ENCODE measurements around the gene UGT1A4.

The UGT1A4 gene

DNA sequence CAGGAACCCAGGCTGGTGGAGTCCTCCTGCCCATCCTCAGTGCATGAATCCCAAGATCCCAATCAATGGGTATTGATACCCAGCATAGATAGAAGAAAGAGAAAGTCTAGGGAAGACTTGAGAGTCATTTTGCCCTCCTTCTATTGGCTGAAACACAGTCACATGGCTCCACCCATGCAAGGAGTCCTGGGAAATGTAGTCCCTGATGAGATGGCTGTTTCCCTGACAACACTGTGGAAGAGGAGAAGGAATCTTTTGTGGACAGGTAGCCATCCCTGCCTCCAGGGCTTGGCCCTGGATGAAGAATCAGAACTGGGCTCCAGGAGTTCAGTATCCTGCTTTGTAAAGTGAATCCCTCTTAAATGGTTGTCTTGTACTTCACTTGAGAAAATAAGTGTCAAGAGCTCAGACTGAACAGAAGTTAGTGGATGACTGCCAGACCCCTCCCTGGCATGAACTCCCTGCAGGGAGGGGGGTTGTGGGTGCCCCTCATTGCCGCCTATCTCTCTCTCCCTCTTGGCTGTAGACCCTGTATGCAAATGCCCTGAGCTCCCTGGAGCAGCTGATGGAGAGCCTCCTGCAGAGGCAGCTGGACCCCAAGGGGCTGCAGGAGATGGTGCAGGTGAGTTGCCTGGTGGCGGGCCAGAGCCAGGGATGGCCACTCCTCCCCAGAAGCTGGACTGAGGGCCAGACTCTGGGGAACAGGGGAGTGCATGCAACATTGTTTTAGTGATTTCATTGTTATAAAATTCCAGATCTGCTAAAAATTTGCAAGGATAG lies 95.7 kb downstream of the UGT1A4 start:
- no peaks in the 10 kb centered on the region for H3K27me3 ChIP-seq (ENCODE audit: control insufficient read depth, insufficient read depth, low read length)
- H3K27ac ChIP-seq (ENCODE audit: low read depth, low read length) = no peak overlapping the region
- no peaks in the 10 kb centered on the region for H3K4me1 ChIP-seq (ENCODE audit: control insufficient read depth, insufficient read depth, low read length)
- H3K4me3 ChIP-seq (ENCODE audit: low read length) = no peak overlapping the region
- no peak overlapping the region for H3K9ac ChIP-seq (ENCODE audit: low read length)
- no peaks in the 10 kb centered on the region for H3K36me3 ChIP-seq (ENCODE audit: control insufficient read depth, insufficient read depth, low read length)

DNA sequence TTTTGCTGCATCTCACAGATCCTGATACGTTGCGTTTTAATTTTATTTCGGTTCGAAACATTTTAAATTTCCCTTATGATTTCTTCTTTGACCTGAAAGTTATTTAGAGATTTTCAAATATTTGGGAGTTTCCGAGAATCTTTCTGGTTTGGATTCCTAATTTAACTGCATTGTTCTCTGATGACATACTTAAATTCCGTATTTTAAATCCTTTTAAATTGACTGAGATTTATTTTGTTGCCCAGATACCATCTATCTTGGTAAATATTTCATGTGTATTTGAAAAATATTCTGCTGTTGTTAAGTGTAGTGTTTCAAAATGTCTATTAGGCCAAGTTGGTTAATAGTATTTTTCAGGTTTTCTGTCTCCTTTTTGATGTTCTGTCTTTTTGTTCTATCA lies 97.3 kb downstream of the UGT1A4 start:
- H3K36me3 ChIP-seq (ENCODE audit: control insufficient read depth, insufficient read depth, low read length) = no peaks in the 10 kb centered on the region
- no peaks in the 10 kb centered on the region for H3K27me3 ChIP-seq (ENCODE audit: control insufficient read depth, insufficient read depth, low read length)
- H3K4me3 ChIP-seq (ENCODE audit: low read length) = no peak overlapping the region
- H3K9ac ChIP-seq (ENCODE audit: low read length) = no peak overlapping the region
- H3K27ac ChIP-seq (ENCODE audit: low read depth, low read length) = no peak overlapping the region
- H3K4me1 ChIP-seq (ENCODE audit: control insufficient read depth, insufficient read depth, low read length) = no peaks in the 10 kb centered on the region

DNA sequence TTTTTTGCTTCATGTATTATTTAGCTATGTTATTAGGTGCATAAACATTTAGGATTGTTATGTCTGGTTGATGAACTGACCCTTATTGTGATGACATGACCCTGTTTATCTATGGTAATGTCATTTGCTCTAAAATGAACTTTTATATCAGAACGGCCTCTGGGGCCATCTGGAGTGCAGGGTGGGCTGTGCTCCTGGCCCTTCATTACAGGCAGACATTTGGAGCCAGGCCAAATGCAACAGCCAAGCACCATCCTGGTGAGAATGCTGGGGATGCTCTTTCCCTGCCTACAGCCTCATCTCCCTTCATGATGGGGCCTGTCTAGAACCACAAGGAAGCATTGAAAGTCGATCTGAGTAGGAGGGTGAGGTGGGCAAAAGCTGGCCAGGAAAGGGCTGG lies 97.8 kb downstream of the UGT1A4 start:
- Histone ChIP-seq H3K36me3 (ENCODE audit: control insufficient read depth, insufficient read depth, low read length) (no peaks in the 10 kb centered on the region), H3K27ac (ENCODE audit: low read depth, low read length) (no peak overlapping the region), H3K4me1 (ENCODE audit: control insufficient read depth, insufficient read depth, low read length) (no peaks in the 10 kb centered on the region), H3K27me3 (ENCODE audit: control insufficient read depth, insufficient read depth, low read length) (no peaks in the 10 kb centered on the region), H3K9ac (ENCODE audit: low read length) (no peak overlapping the region), H3K4me3 (ENCODE audit: low read length) (no peak overlapping the region)

DNA sequence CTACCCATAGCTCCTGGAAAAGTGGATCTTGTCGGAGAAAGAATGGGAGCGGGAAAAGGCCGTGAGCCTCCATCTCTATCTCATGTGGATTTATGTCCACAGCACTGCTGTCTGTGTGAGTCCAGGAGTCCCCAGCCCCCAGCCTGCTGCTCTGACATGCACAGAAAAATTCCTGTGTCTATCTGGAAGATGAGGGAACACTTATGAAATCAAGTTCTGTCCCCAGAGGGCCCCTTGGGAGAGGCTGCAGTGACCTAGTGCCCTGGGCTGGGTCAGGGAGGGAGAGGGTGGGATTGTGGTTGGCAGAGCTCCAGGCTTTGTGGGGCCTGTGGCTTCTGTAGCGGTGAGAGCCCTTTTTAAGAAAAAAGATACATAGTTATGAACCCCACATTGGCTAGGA lies 98.2 kb downstream of the UGT1A4 start:
- H3K4me1 ChIP-seq (ENCODE audit: control insufficient read depth, insufficient read depth, low read length) = no peaks in the 10 kb centered on the region
- no peak overlapping the region for H3K4me3 ChIP-seq (ENCODE audit: low read length)
- H3K9ac ChIP-seq (ENCODE audit: low read length) = no peak overlapping the region
- no peak overlapping the region for H3K27ac ChIP-seq (ENCODE audit: low read depth, low read length)
- no peaks in the 10 kb centered on the region for H3K27me3 ChIP-seq (ENCODE audit: control insufficient read depth, insufficient read depth, low read length)
- H3K36me3 ChIP-seq (ENCODE audit: control insufficient read depth, insufficient read depth, low read length) = no peaks in the 10 kb centered on the region

DNA sequence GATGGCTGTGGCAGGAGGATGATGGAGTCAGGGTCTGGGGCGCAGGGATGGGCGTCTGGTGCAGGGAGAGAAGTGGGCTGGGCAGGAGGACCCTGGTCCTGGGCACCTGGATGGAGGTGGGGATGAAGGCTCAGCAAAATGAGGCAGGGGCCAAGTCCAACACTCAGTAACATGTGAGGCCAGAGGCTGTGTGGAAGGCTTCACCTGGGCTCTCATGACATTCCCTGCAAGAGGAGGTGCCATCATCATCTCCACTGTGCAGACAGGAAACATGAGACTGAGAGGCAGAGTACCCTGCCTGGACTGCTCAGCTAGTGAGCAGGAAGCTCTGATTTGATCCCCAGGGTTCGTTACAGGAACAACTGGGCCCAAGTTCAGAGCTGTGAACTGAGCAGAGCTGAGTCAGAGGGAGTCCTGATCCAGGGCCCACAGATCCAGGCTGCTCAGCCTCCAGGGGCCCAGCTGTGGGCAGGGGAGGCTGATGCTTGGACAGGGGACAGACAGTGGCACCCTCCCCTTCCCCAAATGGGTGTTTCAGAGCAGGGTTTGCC lies 98.9 kb downstream of the UGT1A4 start:
- Histone ChIP-seq H3K27me3 (ENCODE audit: control insufficient read depth, insufficient read depth, low read length) (no peaks in the 10 kb centered on the region), H3K4me1 (ENCODE audit: control insufficient read depth, insufficient read depth, low read length) (no peaks in the 10 kb centered on the region), H3K9ac (ENCODE audit: low read length) (no peak overlapping the region), H3K4me3 (ENCODE audit: low read length) (no peak overlapping the region), H3K27ac (ENCODE audit: low read depth, low read length) (no peak overlapping the region), H3K36me3 (ENCODE audit: control insufficient read depth, insufficient read depth, low read length) (no peaks in the 10 kb centered on the region)

DNA sequence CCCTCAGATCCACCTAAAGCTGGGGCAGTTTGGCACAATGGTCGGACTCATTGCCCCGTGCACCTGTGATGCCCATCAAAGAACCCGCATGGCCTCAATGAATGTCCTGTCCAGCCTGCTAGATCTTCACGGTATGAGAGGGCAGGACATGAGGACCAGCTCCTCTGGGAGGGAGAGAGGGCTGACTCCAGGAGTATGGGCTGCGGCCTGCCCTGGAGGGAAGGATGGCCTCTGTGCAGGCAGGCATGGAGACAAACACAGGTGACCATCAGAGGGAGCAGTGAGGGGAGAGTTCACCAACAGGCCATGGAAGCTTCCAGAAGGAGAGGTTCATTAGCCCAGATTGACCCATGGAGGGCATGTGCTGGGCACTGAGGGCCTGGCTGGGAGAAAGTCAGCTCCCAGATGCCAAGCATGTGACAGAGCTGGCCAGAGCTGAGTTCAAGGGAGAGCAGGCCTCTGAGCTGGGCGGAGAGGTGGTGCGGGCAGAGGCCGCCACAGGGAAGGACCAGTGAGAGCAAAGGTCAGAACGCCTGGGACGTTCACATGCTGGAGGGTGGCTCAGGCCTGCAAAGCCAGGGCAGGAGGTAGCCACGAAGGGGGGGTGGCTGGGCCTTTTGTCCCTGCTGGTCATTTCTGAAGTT lies 99.6 kb downstream of the UGT1A4 start:
- H3K27ac ChIP-seq (ENCODE audit: low read depth, low read length) = no peak overlapping the region
- no peak overlapping the region for H3K4me3 ChIP-seq (ENCODE audit: low read length)

DNA sequence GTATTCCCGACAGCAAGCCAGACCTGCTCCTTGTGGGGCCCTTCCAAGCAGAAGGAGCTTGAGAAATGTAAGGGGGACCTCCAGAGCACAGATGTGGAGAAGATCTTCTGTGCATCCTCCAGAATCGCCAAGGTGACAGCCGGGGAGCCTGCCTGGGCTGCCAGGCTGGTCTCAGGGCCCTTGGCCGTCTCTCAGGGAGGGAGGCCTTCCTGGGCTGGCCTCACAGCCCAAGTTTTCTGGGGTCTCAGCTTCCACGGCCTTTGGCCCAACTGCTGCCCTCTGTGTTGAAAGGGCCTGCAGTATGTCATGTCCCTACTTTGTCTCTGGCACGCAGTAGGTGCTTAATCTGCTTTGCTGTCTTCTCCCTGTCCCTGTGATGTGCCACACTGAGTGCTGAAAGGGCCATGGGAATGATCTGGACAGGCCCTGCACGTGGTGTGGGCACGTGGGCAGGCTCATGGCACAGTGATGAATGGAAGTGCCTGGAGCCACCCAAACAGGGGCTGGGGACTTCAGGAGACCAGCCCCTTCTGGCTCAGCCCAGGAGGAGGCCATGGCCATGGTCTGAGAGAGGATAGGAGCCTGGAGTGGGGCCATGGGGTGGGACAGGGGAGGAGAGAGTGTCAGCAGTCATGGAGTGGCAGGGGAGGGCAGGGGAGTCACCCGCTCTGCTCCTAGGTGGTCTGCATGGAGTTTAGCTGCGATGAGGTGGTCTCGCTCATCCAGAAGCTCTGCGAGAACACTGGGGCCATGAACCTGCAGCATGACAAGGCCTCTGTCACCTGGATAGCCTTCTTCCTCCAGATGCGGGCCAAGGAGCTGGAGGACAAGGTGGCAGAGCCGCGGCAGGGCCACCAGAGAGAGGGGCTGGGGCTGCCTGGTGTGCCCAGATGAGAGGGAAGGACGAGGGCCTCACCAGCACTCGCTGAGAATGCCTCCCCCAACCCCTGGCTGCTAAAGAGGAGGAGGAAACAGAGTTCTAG lies 100.4 kb downstream of the UGT1A4 start:
- Histone ChIP-seq H3K4me3 (ENCODE audit: low read length) (no peak overlapping the region), H3K27ac (ENCODE audit: low read depth, low read length) (no peak overlapping the region), H3K4me1 (ENCODE audit: control insufficient read depth, insufficient read depth, low read length) (no peaks in the 10 kb centered on the region), H3K27me3 (ENCODE audit: control insufficient read depth, insufficient read depth, low read length) (no peaks in the 10 kb centered on the region), H3K36me3 (ENCODE audit: control insufficient read depth, insufficient read depth, low read length) (no peaks in the 10 kb centered on the region), H3K9ac (ENCODE audit: low read length) (no peak overlapping the region)

More for the DNA sequence above, 99.6 kb downstream of the UGT1A4 start:
- Histone ChIP-seq H3K4me1 (ENCODE audit: control insufficient read depth, insufficient read depth, low read length) (no peaks in the 10 kb centered on the region), H3K36me3 (ENCODE audit: control insufficient read depth, insufficient read depth, low read length) (no peaks in the 10 kb centered on the region), H3K27me3 (ENCODE audit: control insufficient read depth, insufficient read depth, low read length) (no peaks in the 10 kb centered on the region), H3K9ac (ENCODE audit: low read length) (no peak overlapping the region)

DNA sequence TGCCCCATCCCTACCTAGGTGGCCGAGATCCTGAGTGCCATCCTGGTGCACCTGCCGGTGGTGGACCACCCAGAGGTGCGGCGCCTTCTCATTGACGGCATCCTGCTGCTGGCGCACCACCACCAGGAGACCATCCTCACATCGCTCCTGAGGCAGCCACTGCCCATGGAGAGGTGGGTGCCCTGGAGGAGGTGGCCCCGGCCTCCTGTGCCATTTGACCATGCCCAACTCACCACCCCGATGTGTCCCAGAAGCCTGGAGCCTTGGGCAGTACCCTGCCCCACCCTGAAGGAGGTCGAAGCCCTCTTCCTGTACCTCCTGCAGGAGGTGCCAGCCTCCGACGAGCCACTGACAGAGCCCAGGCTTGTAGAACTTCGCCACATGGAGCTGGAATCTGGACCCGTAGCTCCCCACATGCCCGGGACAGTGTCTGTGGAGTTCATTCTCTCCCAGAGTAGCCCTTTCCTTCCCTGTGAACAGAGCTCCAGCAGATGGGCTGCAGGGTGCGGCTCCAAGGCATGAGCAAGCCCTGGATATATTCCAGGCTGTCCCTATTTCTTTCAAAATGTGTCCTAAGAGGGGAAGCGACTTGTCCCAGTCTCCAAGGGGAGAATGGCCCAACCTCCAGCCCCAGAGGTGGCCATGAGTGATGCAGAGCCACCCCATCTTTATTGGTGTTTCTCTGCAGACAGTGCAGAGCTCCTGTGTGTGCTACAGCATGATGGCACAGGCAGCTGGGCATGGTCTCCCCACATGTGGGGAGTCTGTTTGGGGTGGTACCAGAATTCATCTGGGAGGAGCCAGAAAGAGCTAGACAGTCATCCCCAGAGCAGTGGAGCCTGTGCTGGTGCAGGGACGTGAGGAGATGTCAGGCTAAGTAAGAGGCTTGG lies 101.6 kb downstream of the UGT1A4 start:
- H3K36me3 ChIP-seq (ENCODE audit: control insufficient read depth, insufficient read depth, low read length) = no peaks in the 10 kb centered on the region
- no peak overlapping the region for H3K27ac ChIP-seq (ENCODE audit: low read depth, low read length)
- no peak overlapping the region for H3K4me3 ChIP-seq (ENCODE audit: low read length)
- H3K4me1 ChIP-seq (ENCODE audit: control insufficient read depth, insufficient read depth, low read length) = no peaks in the 10 kb centered on the region
- H3K9ac ChIP-seq (ENCODE audit: low read length) = no peak overlapping the region
- H3K27me3 ChIP-seq (ENCODE audit: control insufficient read depth, insufficient read depth, low read length) = no peaks in the 10 kb centered on the region

DNA sequence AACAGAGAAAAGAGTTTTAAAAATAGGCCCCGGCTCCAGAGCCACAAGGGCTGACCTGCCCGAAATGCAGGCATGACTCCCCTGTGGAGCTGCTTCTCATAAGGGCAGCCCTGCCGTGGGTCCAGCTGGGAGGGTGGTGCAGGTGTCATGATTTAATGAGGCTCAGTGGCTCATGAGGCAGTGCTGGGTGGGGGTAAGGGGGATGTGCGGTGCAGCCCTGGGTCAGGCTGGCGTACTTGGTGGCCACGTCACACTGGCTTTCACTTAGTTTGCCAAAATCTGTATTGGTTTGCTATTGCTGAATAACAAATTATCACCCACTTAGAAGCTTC lies 102.2 kb downstream of the UGT1A4 start:
- H3K27ac ChIP-seq (ENCODE audit: low read depth, low read length) = no peak overlapping the region
- no peaks in the 10 kb centered on the region for H3K36me3 ChIP-seq (ENCODE audit: control insufficient read depth, insufficient read depth, low read length)
- no peaks in the 10 kb centered on the region for H3K4me1 ChIP-seq (ENCODE audit: control insufficient read depth, insufficient read depth, low read length)
- no peak overlapping the region for H3K9ac ChIP-seq (ENCODE audit: low read length)
- H3K27me3 ChIP-seq (ENCODE audit: control insufficient read depth, insufficient read depth, low read length) = no peaks in the 10 kb centered on the region
- no peak overlapping the region for H3K4me3 ChIP-seq (ENCODE audit: low read length)

DNA sequence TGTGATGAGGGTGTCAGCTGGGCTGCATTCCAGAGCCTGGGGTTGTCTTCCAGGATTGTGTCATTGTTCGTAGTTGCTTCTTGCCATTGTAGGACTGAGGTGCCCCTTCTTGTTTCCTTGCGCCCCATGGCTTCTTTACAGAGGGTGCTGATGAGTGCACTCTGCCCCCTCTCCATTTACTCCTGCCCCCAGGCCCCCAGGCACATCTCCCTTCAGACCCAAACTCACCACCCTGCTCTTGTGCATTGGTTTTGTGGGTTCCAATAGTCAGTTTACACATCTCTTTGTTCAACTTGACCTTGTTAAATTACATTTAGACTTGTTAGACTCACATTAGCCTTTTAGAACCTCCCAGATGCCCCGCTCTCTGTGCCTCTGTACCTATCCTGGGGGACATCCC lies 102.7 kb downstream of the UGT1A4 start:
- Histone ChIP-seq H3K27me3 (ENCODE audit: control insufficient read depth, insufficient read depth, low read length) (no peaks in the 10 kb centered on the region), H3K27ac (ENCODE audit: low read depth, low read length) (no peak overlapping the region), H3K4me1 (ENCODE audit: control insufficient read depth, insufficient read depth, low read length) (no peaks in the 10 kb centered on the region), H3K9ac (ENCODE audit: low read length) (no peak overlapping the region), H3K4me3 (ENCODE audit: low read length) (no peak overlapping the region), H3K36me3 (ENCODE audit: control insufficient read depth, insufficient read depth, low read length) (no peaks in the 10 kb centered on the region)

DNA sequence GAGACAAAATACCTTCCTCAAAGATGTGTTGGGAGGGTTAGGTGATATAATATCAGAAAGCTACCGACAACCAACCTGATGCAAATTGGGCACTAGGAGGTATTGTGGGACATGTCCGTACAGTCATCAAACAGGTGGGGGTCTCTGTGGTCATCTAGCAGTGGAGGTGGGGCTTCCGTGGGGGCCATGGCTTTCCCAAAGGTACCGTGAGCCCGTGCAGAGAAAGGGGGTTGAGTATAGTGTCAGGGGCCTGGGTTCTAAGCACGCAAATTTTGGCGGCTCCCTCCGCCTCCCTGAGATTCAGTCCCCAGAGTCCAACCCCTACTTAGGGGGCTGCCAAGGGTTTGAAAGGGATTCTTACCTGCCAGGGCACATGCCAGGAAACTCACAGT lies 103.2 kb downstream of the UGT1A4 start:
- no peak overlapping the region for H3K9ac ChIP-seq (ENCODE audit: low read length)
- H3K4me3 ChIP-seq (ENCODE audit: low read length) = no peak overlapping the region
- no peaks in the 10 kb centered on the region for H3K27me3 ChIP-seq (ENCODE audit: control insufficient read depth, insufficient read depth, low read length)
- no peaks in the 10 kb centered on the region for H3K4me1 ChIP-seq (ENCODE audit: control insufficient read depth, insufficient read depth, low read length)
- H3K27ac ChIP-seq (ENCODE audit: low read depth, low read length) = no peak overlapping the region
- H3K36me3 ChIP-seq (ENCODE audit: control insufficient read depth, insufficient read depth, low read length) = no peaks in the 10 kb centered on the region

Measured in rectal smooth muscle tissue (tissue), 1 donor.